Femur (tissue), 1 donor: Measurements from ENCODE around the gene RNF38.
A peak's percentile ranks its signal among the peaks of the same experiment; 100 is the strongest.
"Not testable (repeated sequence)": the region's sequence is repeated elsewhere in the genome, so short reads cannot be mapped to it uniquely, and the experiment has no call there.

Experiments used
- DNase-seq: peaks from one replicate; pipeline ENCODE4 v3.0.0-alpha.2; 2017

RNF38 gene

GRCh38 chr9:36325081-36325828 is 74.8 kb downstream of the RNF38 start:
- DNase-seq = peak; percentile 30

- DNase-seq = no peak
Observed at GRCh38 chr9:36323926-36324325, 76.1 kb downstream of the RNF38 start.

DNA sequence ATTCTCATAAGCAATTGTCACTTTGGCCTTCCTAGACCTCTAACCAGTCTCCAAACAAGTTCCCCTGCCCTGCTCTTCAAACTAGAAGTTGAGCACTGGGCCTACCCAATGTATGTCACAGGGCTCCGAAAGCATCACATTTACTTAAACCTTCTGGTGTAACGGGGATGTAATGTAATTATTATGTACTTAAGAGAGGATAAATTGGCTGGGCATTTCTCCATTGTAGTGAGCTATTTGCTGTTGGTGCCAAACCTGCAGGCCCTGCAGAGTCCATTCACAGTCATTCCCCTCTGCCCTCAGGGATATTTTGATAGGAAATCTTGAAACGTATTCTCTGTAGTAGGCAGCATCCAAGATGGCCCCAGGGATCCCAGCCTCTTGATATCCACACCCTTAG is 77.6 kb downstream of the RNF38 start:
- no peak for DNase-seq

DNA sequence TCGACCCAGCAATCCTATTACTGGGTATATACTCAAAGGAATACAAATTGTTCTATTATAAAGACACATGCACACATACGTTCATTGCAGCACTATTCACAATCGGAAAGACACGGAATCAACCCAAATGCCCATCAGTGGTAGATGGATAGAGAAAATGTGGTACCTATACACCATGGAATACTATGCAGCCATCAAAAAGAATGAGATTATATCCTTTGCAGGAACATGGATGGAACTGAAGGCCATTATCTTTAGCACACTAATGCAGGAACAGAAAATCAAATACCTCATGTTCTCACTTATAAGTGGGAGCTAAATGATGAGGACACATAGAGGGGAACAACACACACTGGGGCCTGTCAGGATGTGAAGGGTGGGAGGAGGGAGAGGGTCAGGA is 78.2 kb downstream of the RNF38 start:
- DNase-seq = not testable (repeated sequence)

DNA sequence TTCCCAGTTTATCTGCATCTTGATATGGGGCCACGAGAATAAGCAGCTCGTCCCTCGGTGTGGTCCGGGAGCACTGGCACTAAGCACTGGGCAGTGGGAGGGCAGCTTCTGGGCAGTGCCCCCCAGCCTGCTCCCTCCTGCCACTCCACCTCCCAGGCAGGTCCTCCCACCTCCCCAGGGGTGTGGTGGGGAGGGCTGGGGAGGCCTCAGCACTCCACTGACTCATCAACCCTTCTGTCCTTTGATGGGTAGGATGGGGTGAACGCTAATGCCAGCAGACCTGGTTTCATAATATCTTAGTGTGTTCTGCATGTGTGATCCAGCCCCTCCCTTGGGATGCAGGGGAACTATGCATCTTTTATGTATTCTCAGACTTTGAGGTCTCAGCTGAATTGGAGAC is 79.6 kb downstream of the RNF38 start:
- no peak for DNase-seq

- DNase-seq = no peak
Observed at GRCh38 chr9:36319806-36320205, 80.3 kb downstream of the RNF38 start.

DNA sequence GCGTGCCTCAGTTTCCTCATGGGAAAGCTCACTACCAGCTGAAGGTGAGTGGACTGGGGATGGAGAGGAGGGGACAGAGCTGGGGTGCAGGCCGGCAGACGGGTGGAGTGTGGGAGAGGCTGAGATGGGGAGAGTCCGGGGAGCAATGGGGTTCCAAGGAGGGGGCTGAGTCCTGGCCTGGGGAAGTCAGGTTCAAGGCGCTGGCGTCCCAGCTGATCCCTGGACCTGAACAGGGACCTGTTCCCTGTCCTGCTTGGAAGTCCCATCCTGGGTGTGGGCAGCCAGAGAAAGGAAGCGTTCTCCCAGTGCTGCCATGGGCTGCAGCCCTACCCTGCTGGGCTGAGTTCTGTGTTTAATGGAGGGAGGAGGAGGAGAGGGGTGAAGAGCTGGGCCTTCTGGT is 80.9 kb downstream of the RNF38 start:
- no peak for DNase-seq

DNA sequence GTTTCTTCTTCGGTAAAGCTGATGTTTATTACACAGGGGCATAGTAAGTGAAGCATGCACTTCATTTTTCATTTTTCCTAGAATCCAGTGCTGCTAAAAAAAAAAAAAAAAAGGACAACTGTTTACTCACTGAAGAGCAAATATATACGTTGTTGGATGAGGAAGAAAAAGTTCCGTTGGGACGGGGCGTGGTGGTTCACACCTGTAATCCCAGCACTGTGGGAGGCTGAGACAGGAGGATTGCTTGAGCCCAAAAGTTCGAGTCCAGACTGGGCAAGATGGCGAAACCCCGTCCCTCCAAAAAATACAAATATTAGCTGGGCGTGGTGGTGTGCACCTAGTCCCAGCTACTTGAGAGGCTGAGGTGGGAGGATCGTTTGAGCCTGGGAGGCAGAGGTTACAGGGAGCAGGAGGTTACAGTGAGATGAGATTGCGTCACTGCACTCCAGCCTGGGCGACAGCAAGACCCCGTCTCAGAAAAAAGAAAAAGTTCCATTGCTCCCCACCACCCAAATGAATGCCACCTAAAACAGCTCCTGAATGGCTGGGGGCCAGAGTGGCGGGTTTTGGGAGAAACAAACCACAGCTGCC is 81.8 kb downstream of the RNF38 start:
- no peak for DNase-seq

GRCh38 chr9:36317766-36318165 is 82.3 kb downstream of the RNF38 start:
- no peak for DNase-seq

GRCh38 chr9:36316611-36317317 is 83.3 kb downstream of the RNF38 start:
- DNase-seq = peak; percentile 42

DNA sequence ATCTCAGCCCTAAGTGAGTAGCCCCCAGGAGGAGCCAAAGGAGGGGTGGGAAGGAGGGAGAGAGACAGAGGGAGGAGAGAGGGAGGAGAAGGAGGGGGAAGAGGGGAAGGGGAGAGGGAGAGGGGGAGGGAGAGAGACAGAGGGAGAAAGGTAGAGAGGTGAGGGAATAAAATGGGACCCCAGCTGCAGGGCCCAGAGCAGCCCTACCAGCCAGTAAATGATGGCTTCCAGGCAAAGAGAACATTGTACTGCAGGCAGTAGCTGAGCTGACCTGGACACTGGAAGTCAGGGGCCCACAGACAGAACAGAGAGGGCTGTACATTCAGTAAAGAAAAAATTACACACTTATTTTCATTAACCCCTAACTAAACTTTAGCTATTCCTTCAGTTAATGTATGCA is 84.0 kb downstream of the RNF38 start:
- no peak for DNase-seq

- no peak for DNase-seq
Observed at GRCh38 chr9:36315283-36315682, 84.8 kb downstream of the RNF38 start.

GRCh38 chr9:36314740-36315139 is 85.3 kb downstream of the RNF38 start:
- no peak for DNase-seq

- DNase-seq = no peak
Observed at GRCh38 chr9:36306471-36307306, 93.4 kb downstream of the RNF38 start.

DNA sequence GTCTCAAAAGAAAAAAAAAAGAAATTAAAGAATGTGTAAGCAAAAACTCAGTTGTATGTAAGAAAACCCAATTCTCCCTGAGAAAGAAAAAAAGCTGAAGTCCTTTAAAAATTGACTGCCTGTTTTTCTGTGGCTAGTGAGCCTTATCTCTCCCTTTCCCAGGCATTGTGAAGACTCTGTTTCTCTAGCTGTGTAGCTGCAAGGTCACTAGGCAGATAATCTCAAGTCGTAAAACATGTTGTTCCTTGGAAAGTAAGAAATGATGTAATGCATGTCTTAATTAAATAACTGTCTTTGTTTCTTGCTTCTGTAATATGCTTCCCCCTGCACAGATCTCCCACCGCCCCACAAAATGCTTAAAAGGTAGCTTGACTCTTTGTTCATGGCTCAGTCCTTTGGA is 95.7 kb downstream of the RNF38 start:
- not testable (repeated sequence) for DNase-seq

DNA sequence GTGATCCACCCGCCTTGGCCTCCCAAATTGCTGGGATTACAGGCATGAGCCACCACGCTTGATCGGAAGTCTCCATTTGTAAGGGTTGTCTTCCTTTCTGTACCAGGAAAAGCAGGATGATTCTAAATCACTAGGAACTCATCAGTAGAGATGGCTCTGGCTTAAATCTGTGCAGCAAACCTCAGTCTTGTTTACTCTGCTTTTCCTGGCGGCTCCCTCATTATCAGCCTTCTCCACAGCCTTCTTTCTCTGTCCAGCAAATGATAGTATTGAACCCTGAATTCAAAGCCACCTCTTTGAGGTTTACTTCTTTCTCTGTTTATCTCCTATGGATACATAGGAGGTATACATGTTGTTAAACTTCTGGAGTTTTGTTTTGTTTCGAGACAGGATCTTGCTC is 98.8 kb downstream of the RNF38 start:
- no peak for DNase-seq

- DNase-seq = no peak
Observed at GRCh38 chr9:36298566-36298965, 101.5 kb downstream of the RNF38 start.

DNA sequence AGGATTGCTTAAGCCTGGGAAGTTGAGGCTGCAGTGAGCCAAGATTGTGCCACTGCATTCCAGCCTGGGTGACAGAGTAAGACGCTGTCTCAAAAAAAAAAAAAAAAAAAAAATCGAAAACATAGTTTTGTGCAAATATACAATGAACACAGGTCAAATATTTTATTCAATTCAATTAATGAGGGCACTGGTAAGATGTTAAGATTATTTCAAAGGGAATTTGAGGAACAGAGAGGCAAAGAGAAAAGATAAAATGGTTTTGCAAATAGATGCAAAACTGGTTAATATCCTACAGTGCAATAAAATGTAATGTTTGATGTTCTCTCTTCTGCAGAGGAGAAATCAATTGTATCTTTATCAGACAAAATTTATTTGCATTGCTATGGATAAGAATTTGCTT is 102.3 kb downstream of the RNF38 start:
- DNase-seq = no peak

GRCh38 chr9:36294996-36295395 is 105.1 kb downstream of the RNF38 start:
- not testable (repeated sequence) for DNase-seq

GRCh38 chr9:36293918-36294317 is 106.2 kb downstream of the RNF38 start:
- no peak for DNase-seq

DNA sequence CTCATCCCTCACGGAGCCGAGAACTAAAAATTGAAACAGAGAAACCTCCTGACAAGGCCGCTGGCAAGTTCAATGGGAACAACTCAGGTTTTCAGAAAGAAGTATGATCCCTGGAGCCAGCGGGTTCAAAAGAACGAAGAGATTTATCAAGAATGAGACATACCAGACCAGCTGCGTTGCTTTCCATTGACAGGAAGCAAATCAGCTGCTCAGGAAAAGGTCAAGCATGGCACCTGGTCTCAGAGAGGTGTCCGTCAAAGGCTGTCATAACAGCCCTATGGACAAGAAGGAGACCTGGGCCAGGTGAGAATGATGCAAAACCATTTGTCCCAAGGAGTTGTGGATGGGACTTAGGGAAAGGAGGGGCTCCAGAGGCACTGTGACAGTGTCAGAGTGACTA is 106.9 kb downstream of the RNF38 start:
- DNase-seq = no peak

DNA sequence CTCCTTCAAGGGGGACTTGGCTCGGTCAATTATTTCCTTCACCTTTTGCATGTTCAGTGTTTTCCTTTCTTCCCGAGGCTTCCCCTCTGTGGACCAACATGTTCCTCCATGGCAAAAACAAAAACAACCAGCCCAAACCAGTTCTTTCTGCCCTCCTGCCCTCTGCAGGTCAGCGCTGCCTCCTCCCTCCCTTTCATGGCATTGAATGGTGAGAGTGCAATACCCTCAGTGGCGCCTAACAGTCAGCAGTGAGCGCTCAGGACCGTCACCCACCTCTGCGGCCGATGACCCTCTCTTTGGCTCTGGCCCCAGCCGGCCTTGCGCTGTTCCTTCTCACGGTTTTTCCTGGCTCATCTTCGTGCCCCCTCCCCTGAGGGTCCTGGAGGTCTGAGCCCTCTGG is 107.4 kb downstream of the RNF38 start:
- DNase-seq = no peak

GRCh38 chr9:36290996-36291395 is 109.1 kb downstream of the RNF38 start:
- DNase-seq = no peak
